Fibroblast of lung (primary cell): ENCODE results near the gene PDCL3.

Source experiments
- CTCF ChIP-seq, 2 donors: IDR thresholded peaks in 1 of 2; conservative IDR thresholded peaks in 1 of 2; 1 replicate in 1 of 2; 2 replicates in 1 of 2; pipeline ENCODE4 v1.5.1; 2011 to 2012; ENCODE audit warnings: low read length in 2 of 2, control low read depth in 1 of 2, inconsistent platforms in 1 of 2, low read depth in 1 of 2, mild to moderate bottlenecking in 1 of 2
- EZH2 ChIP-seq: IDR thresholded peaks from 2 replicates; pipeline ENCODE4 v1.5.1; 2012; ENCODE audit warnings: low read length, control low read depth, mild to moderate bottlenecking; ENCODE audit errors: missing control alignments

DNA sequence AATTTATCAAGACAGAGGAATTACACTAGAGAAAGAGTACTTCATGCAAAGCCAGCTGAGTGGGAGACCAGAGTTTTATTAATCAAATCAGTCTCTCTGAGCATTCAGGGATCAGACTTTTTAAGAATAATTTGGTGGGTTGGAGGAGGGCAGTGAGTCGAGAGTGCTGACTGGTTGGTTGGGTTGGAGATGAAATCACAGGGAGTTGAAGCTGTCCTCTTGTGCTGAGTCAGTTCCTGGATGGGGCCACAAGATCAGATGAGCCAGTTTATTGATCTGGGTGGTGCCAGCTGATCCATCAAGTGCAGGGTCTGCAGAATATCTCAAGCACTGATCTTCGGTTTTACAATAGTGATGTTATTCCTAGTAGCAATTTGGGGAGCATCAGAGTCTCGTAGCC, 21.4 kb upstream of the PDCL3 start:
- no peak for TF ChIP-seq CTCF (conservative IDR thresholded peaks at IDR 0.05 in 1 of 2, IDR thresholded peaks at IDR 0.05 in 1 of 2; ENCODE audit: low read depth in 1 of 2, low read length in 2 of 2)
- no peak for TF ChIP-seq EZH2
